NB4 (cell line): Measurements from ENCODE around the gene VASN.

Experiments used
- DNase-seq: peaks from one replicate; pipeline ENCODE4 v3.0.0; 2010; ENCODE audit warnings: low read depth
- H3K4me3 ChIP-seq: one replicate; pipeline ENCODE4 v1.5.1; 2011; ENCODE audit warnings: mild to moderate bottlenecking, low read depth, low read length, moderate library complexity
- CTCF ChIP-seq: IDR thresholded peaks from one replicate; pipeline ENCODE4 v1.5.1; 2012; ENCODE audit warnings: low read depth, low read length
- MAX ChIP-seq: IDR thresholded peaks from 2 replicates; pipeline ENCODE4 v1.6.1; 2011; ENCODE audit warnings: low read depth, low read length
- MYC ChIP-seq: IDR thresholded peaks from 2 replicates; pipeline ENCODE4 v1.6.1; 2011; ENCODE audit warnings: low read depth, low read length
- POLR2A ChIP-seq: IDR thresholded peaks from 2 replicates; pipeline ENCODE4 v1.6.1; 2011; ENCODE audit warnings: mild to moderate bottlenecking; ENCODE audit not compliant: insufficient read length; ENCODE audit errors: extremely low read depth

The VASN gene

GRCh38 chr16:4371357-4372000, at the start of gene VASN:
TSS of gene VASN (plus strand) at chr16:4371848. CDS start at chr16:4380878, 9,030 bp downstream.
- TF ChIP-seq MYC (no peak), CTCF (no peak), MAX (no peak), POLR2A (no peak)
- DNase-seq, result peak; percentile 68
- H3K4me3 ChIP-seq, result peak within 1 kb of the TSS; percentile 46

GRCh38 chr16:4322121-4323052, 49.3 kb upstream of the VASN start:
- DNase-seq, result no peak
- H3K4me3 ChIP-seq, result no peak overlapping the region
- TF ChIP-seq POLR2A, result no peak
- TF ChIP-seq MYC, result no peak
- TF ChIP-seq CTCF, result no peak
- no peak for TF ChIP-seq MAX

GRCh38 chr16:4323071-4323844, 48.4 kb upstream of the VASN start:
- TF ChIP-seq POLR2A (no peak), MYC (no peak), MAX (no peak), CTCF (no peak)
- DNase-seq, result no peak
- no peak overlapping the region for H3K4me3 ChIP-seq

GRCh38 chr16:4323845-4324488, 47.7 kb upstream of the VASN start:
- no peak overlapping the region for H3K4me3 ChIP-seq
- TF ChIP-seq CTCF (no peak), MAX (no peak), POLR2A (no peak)
- no peak for DNase-seq

GRCh38 chr16:4324492-4325252, 47.0 kb upstream of the VASN start:
- no peak for TF ChIP-seq MYC
- no peak for TF ChIP-seq MAX
- no peak for TF ChIP-seq CTCF
- no peak for TF ChIP-seq POLR2A
- no peak overlapping the region for H3K4me3 ChIP-seq
- no peak for DNase-seq
